ENCODE data around the gene AGBL4. TPM values are rescaled to one million over a fixed set of nuclear protein-coding genes. Genes with fewer than 3 reads are reported as not detected.

AGBL4 gene
- total RNA-seq, 1 experiment from 2014 or later = not detected

DNA sequence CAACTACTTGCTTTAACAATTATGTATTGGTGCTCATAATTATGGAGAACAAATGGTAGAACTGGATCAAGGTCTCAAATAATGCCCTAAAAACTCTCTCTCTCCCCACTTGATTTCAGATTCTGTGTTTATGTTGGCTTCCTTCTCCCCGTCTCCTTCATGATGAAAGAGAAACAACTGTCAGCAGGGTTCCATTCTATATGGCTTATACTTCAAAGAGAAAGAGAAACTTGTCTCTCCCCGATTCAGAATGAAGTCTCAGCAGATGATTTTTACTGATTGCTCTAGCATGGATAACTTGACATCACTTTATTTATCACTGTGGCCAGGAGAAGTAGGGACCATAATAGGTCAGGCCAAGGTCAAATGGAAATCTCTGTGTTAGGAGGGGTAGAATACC, 575.6 kb downstream of the AGBL4 start (continued):
- TF ChIP-seq, protein P1, sequence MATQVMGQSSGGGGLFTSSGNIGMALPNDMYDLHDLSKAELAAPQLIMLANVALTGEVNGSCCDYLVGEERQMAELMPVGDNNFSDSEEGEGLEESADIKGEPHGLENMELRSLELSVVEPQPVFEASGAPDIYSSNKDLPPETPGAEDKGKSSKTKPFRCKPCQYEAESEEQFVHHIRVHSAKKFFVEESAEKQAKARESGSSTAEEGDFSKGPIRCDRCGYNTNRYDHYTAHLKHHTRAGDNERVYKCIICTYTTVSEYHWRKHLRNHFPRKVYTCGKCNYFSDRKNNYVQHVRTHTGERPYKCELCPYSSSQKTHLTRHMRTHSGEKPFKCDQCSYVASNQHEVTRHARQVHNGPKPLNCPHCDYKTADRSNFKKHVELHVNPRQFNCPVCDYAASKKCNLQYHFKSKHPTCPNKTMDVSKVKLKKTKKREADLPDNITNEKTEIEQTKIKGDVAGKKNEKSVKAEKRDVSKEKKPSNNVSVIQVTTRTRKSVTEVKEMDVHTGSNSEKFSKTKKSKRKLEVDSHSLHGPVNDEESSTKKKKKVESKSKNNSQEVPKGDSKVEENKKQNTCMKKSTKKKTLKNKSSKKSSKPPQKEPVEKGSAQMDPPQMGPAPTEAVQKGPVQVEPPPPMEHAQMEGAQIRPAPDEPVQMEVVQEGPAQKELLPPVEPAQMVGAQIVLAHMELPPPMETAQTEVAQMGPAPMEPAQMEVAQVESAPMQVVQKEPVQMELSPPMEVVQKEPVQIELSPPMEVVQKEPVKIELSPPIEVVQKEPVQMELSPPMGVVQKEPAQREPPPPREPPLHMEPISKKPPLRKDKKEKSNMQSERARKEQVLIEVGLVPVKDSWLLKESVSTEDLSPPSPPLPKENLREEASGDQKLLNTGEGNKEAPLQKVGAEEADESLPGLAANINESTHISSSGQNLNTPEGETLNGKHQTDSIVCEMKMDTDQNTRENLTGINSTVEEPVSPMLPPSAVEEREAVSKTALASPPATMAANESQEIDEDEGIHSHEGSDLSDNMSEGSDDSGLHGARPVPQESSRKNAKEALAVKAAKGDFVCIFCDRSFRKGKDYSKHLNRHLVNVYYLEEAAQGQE (IDR thresholded peaks at IDR 0.05; ENCODE audit: low read depth) = no peak
- TF ChIP-seq TCF7L2 (IDR thresholded peaks at IDR 0.05; ENCODE audit: borderline replicate concordance, extremely low read depth, insufficient read depth, insufficient read length) (no peak), SIN3A (IDR thresholded peaks at IDR 0.05; ENCODE audit: low read depth) (no peak), EZH2phosphoT487 (IDR thresholded peaks at IDR 0.05; ENCODE audit: borderline replicate concordance) (no peak)

DNA sequence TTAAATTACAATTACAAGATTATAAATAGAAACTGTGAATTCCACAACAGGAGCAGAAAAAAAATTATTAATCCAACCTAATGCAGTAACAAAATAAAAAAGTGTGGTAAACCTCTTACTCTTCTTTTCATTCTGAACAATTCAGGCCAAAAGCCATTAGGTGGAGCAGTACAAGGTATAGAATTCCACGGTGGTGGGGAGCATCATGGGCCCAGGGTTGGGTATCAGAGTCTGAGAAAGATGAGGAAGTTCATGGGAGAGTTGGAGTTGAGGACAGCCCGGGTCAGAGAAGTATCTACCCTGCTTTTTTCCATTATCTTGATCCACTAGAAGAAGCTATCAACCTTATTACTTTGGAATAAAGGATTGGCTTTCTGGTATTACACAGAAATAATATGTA, 586.9 kb downstream of the AGBL4 start:
- ATAC-seq = no peak
- no peaks in the 10 kb centered on the region for H3K36me3 ChIP-seq (ENCODE audit: control insufficient read depth in 1 of 2, insufficient read depth in 2 of 2, low read length in 2 of 2)
- no TSS peak for BruUV-seq (replicated peaks)
- no peak overlapping the region for H2AFZ ChIP-seq (ENCODE audit: low read depth, low read length, poor library complexity, severe bottlenecking)
- ChIA-PET RAD21 (ENCODE audit: low non-redundant PET in 1 of 2, low total read pairs in 2 of 2, uncharacterized antibody in 2 of 2, unreplicated experiment in 2 of 2) (no interaction called here), POLR2A (no interaction called here), CTCF (no interaction called here)
- H3K79me2 ChIP-seq (ENCODE audit: insufficient read depth, low read length) = no peaks in the 10 kb centered on the region
- DNase-seq (ENCODE audit: low read depth, low spot score) = no peak
- TF ChIP-seq POLR2AphosphoS5 (IDR thresholded peaks at IDR 0.05; ENCODE audit: low read depth, low read length) (no peak), CEBPB (IDR thresholded peaks at IDR 0.05; ENCODE audit: low read depth) (no peak), ZNF274 (IDR thresholded peaks at IDR 0.05; ENCODE audit: low read depth, low read length) (no peak)
- TF ChIP-seq, protein P2, sequence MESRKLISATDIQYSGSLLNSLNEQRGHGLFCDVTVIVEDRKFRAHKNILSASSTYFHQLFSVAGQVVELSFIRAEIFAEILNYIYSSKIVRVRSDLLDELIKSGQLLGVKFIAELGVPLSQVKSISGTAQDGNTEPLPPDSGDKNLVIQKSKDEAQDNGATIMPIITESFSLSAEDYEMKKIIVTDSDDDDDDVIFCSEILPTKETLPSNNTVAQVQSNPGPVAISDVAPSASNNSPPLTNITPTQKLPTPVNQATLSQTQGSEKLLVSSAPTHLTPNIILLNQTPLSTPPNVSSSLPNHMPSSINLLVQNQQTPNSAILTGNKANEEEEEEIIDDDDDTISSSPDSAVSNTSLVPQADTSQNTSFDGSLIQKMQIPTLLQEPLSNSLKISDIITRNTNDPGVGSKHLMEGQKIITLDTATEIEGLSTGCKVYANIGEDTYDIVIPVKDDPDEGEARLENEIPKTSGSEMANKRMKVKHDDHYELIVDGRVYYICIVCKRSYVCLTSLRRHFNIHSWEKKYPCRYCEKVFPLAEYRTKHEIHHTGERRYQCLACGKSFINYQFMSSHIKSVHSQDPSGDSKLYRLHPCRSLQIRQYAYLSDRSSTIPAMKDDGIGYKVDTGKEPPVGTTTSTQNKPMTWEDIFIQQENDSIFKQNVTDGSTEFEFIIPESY (IDR thresholded peaks at IDR 0.05; ENCODE audit: extremely low read depth, insufficient replicate concordance, low read length) = no peak
- no peaks in the 10 kb centered on the region for H3K4me1 ChIP-seq (ENCODE audit: control insufficient read depth in 1 of 2, insufficient read depth in 2 of 2, low read length in 2 of 2)
- H3K27me3 ChIP-seq (ENCODE audit: insufficient read depth, low read length) = no peaks in the 10 kb centered on the region
- peaks cover 0 to 9% of the 10 kb centered on the region in 2 experiments; a peak in 2 of 4 replicates for H3K9me3 ChIP-seq (ENCODE audit: control insufficient read depth in 1 of 2, insufficient read depth in 1 of 2, low read depth in 1 of 2, low read length in 2 of 2)
- H3K9me2 ChIP-seq (ENCODE audit: insufficient read depth) = no peaks in the 10 kb centered on the region
- no peak overlapping the region for H3K4me3 ChIP-seq (replicated peaks in 1 of 2; ENCODE audit: low read depth in 1 of 2, low read length in 2 of 2)
- no peak overlapping the region for H3K9ac ChIP-seq (ENCODE audit: low read length)
- no peak overlapping the region for H3K27ac ChIP-seq (ENCODE audit: low read depth, low read length)
- intact Hi-C loops (cut with micrococcal nuclease) = no loop called here
- no peaks in the 10 kb centered on the region for H4K20me1 ChIP-seq (ENCODE audit: insufficient read depth)
- no peak overlapping the region for H3K4me2 ChIP-seq (ENCODE audit: low read length)

Measured in HCT116 (cell line).